ENCODE measurements around the gene MIA3. TPM values are rescaled to one million over a fixed set of nuclear protein-coding genes. Genes with fewer than 3 reads are reported as not detected.

The MIA3 gene
- total RNA-seq, 1 donor, result 81.0 TPM

DNA sequence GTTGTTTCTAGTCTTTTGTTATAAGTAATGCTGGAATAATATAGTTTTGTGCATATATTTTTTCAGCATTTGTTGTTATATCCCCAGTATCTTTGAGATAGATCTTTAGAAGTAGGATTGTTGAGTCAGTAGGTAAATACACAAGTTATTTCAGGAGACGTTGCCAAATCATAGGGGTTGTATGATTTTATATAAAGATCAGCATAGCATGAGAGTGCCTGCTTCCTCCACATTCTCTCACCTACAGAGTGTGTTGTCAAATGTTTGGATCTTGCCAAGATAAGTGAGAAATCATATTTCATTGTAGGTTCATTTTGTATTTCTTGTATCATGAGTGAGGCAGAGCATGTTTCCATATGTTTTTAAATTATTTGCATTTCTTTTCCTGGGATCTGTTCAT is 24.6 kb downstream of the MIA3 start:
- TF ChIP-seq, protein P1, sequence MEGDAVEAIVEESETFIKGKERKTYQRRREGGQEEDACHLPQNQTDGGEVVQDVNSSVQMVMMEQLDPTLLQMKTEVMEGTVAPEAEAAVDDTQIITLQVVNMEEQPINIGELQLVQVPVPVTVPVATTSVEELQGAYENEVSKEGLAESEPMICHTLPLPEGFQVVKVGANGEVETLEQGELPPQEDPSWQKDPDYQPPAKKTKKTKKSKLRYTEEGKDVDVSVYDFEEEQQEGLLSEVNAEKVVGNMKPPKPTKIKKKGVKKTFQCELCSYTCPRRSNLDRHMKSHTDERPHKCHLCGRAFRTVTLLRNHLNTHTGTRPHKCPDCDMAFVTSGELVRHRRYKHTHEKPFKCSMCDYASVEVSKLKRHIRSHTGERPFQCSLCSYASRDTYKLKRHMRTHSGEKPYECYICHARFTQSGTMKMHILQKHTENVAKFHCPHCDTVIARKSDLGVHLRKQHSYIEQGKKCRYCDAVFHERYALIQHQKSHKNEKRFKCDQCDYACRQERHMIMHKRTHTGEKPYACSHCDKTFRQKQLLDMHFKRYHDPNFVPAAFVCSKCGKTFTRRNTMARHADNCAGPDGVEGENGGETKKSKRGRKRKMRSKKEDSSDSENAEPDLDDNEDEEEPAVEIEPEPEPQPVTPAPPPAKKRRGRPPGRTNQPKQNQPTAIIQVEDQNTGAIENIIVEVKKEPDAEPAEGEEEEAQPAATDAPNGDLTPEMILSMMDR (IDR thresholded peaks at IDR 0.05; ENCODE audit: insufficient read depth, low read length), result no peak
- no peak overlapping the region for H3K4me3 ChIP-seq (ENCODE audit: low read depth, low read length)
- DNase-seq (ENCODE audit: low read depth), result no peak

DNA sequence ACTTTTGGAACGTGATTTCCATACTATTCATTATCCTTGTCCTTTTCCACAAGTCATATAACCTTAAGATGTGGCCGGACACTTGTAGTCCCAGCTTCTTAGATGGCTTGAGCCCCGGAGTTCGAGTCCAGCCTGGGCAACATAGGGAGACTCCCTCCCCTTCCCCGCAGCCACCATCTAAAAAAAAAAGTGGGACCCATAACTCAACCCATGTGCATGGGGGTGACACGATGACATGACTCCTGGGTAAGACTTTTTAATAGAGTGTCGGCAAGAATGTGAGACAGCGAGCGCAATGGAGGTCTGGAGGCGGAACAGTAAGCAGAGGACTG is 25.7 kb downstream of the MIA3 start:
- TF ChIP-seq, protein P1 (IDR thresholded peaks at IDR 0.05; ENCODE audit: insufficient read depth, low read length), result no peak
- no peak for DNase-seq (ENCODE audit: low read depth)

DNA sequence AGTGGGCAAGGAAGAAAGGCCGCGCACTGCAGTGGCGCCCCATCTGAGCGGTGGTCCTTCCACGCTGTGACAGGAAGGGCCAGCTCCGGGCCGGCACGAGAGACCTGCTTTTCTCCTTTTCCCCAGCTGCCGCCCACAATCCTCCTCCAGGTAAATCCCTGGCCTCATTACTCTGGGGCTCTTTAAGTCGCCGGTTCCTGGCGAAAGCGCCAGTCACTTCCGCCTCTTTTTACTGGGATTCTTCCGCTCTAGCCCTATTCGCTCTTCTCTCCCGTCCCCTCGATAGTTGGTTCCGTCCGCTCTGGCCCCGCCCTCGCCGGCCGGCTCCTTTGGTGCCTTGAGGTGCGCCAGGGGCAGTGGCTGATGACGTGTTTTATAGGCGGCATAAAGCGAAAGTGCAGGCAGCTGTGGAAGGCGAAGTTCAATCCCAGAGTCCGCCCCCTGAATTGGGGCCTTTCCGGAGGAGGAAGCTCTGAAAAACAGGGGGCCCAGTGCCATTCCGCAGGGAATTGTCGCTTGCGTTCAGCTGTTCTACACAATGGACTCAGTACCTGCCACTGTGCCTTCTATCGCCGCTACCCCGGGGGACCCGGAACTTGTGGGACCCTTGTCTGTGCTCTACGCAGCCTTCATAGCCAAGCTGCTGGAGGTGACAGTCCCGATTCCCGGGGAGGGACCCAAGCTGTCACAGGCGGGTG is 26.2 kb downstream of the MIA3 start:
- H3K4me3 ChIP-seq (ENCODE audit: low read depth, low read length), result peak overlapping the region; percentile 93
- peak; percentile 98 for DNase-seq (ENCODE audit: low read depth)
- TF ChIP-seq, protein P1 (IDR thresholded peaks at IDR 0.05; ENCODE audit: insufficient read depth, low read length), result no peak

More for the DNA sequence above, 25.7 kb downstream of the MIA3 start:
- peak overlapping the region; percentile 93 for H3K4me3 ChIP-seq (ENCODE audit: low read depth, low read length)

DNA sequence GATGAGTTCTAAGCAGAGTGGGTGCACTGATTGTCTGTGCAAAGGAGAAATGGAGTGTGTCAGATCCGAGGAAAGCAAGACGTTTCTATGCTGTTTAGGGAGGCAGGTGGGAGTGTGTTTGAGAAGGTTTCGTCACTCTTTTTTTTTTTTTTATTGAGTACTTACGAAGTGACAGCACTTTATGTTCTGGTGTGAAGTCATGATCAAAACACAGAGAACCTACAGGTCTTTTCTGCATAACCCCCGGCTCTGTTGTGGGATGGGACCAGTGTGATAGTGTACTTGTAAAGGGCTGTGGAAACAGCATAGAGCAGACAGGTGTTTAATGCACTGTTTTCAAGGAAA is 26.7 kb downstream of the MIA3 start:
- peak; percentile 29 for DNase-seq (ENCODE audit: low read depth)
- TF ChIP-seq, protein P1 (IDR thresholded peaks at IDR 0.05; ENCODE audit: insufficient read depth, low read length), result no peak
- peak overlapping the region; percentile 93 for H3K4me3 ChIP-seq (ENCODE audit: low read depth, low read length)

DNA sequence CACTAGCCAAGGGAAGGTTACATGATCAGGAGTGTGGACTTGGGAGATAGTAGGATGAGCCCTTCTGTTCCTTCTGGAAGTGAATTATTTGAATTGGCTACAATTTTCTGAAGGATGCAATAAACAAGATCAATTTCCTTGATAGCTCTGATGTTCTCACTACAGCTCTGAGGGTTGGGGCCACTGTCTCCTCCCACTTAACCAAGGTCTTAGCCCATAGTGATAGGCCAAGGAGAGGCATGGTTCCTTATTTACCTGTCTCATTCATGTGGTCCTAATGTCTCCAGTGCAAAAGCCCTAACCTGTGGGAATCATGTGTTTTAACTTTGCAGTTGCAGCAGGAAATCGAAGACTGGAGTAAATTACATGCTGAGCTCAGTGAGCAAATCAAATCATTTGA is 34.8 kb downstream of the MIA3 start:
- DNase-seq (ENCODE audit: low read depth), result no peak
- no peak overlapping the region for H3K4me3 ChIP-seq (ENCODE audit: low read depth, low read length)
- TF ChIP-seq, protein P1 (IDR thresholded peaks at IDR 0.05; ENCODE audit: insufficient read depth, low read length), result no peak

DNA sequence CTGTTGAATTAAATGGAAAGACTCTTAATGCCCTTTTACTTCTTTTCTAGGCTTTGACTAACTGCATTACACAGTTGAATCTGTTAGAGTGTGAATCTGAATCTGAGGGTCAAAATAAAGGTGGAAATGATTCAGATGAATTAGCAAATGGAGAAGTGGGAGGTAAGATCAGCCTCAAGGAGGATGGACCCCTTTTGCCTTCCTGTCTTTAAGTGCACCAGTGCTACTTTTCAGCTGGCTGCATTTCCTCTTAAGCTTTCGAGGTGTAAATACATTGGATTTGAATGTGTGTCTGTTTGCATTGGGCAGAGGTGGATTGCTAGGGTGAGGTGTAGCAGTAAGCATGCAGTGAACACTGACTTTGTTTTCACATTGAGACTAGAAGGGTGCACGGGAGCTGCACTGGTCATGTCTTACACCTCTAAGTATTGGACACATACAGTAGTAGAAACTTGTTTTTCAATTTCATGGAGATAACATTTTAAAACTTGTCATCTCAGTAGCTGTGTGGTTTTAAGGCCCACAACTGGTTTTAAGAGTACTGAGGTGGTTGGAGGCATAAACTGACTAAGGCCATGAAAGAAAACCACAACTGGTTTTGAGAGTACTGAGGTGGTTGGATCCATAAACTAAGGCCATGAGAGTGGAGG is 35.4 kb downstream of the MIA3 start:
- H3K4me3 ChIP-seq (ENCODE audit: low read depth, low read length), result no peak overlapping the region
- DNase-seq (ENCODE audit: low read depth), result no peak
- TF ChIP-seq, protein P1 (IDR thresholded peaks at IDR 0.05; ENCODE audit: insufficient read depth, low read length), result no peak

Data from fibroblast of the aortic adventitia (primary cell).